IMR-90 (cell line): ENCODE results near the gene SPART. TPM values are rescaled to one million over a fixed set of nuclear protein-coding genes. Genes with fewer than 3 reads are reported as not detected.

ENCODE experiments used
- ATAC-seq: fragments of 200-7000 bp; cut with Tn5 transposase; 2 replicates; pipeline ENCODE4 v1.9.1; 2020; ENCODE audit warnings: low read depth, mild to moderate bottlenecking, moderate library complexity
- BruUV-seq: library from RNA; stranded (reverse); fragments of 400-500 nt; replicated peaks from 2 replicates; lab custom pipeline; 2021; lab: Mats Ljungman, UMichigan
- CTCF ChIA-PET: fragments of 300-600 bp; formaldehyde crosslinking; extraction: SDS; loops from one replicate; lab custom pipeline; 2021; ENCODE audit warnings: antibody characterized with exemption; lab: Yijun Ruan, JAX
- POLR2A ChIA-PET: fragments of 300-600 bp; sonication (Branson Sonifier 250); formaldehyde crosslinking; loops from one replicate; lab custom pipeline; 2022; ENCODE audit warnings: antibody characterized with exemption; ENCODE audit not compliant: unreplicated experiment; lab: Charles Lee
- DNase-seq: peaks from one replicate; pipeline ENCODE4 v3.0.0; 2013
- H2AFZ ChIP-seq: replicated peaks from 2 replicates; pipeline ENCODE3; 2013; ENCODE audit warnings: low read length, mild to moderate bottlenecking; ENCODE audit not compliant: poor library complexity
- H2AK5ac ChIP-seq: 2 replicates; pipeline ENCODE4 v1.6.1; 2013; ENCODE audit warnings: low read depth, low read length, inconsistent platforms
- H2AK9ac ChIP-seq: replicated peaks from 2 replicates; pipeline ENCODE3; 2013; ENCODE audit warnings: mild to moderate bottlenecking, low read depth, low read length, moderate library complexity; ENCODE audit not compliant: poor library complexity
- H2BK120ac ChIP-seq: 2 replicates; pipeline ENCODE4 v1.6.1; 2013; ENCODE audit warnings: low read depth, low read length, inconsistent platforms
- H2BK15ac ChIP-seq: 3 replicates; pipeline ENCODE4 v1.6.1; 2013; ENCODE audit warnings: low read depth, low read length, inconsistent platforms
- H2BK20ac ChIP-seq: 2 replicates; pipeline ENCODE4 v1.6.1; 2013; ENCODE audit warnings: low read depth, mild to moderate bottlenecking, inconsistent platforms, low read length, moderate library complexity
- H2BK5ac ChIP-seq: 2 replicates; pipeline ENCODE4 v1.6.1; 2013; ENCODE audit warnings: mild to moderate bottlenecking, low read depth, low read length, inconsistent platforms; ENCODE audit not compliant: poor library complexity, severe bottlenecking
- H3K14ac ChIP-seq: replicated peaks from 2 replicates; pipeline ENCODE4 v1.6.1; 2013; ENCODE audit warnings: low read depth, low read length, inconsistent platforms
- H3K18ac ChIP-seq: 2 replicates; pipeline ENCODE4 v1.6.1; 2013; ENCODE audit warnings: low read depth, low read length, control low read depth
- H3K23ac ChIP-seq: 2 replicates; pipeline ENCODE4 v1.6.1; 2013; ENCODE audit warnings: low read depth, low read length, inconsistent platforms
- H3K27ac ChIP-seq: 2 replicates; pipeline ENCODE4 v1.5.1; 2013; ENCODE audit warnings: mild to moderate bottlenecking, control low read depth, low read length; ENCODE audit not compliant: insufficient read depth
- H3K27me3 ChIP-seq: 2 replicates; pipeline ENCODE4 v1.6.1; 2013; ENCODE audit warnings: low read length; ENCODE audit not compliant: control insufficient read depth, insufficient read depth
- H3K36me3 ChIP-seq: 2 replicates; pipeline ENCODE4 v1.6.1; 2013; ENCODE audit warnings: low read length, mixed read lengths; ENCODE audit not compliant: control insufficient read depth, insufficient read depth
- H3K4ac ChIP-seq: 2 replicates; pipeline ENCODE4 v1.6.1; 2013; ENCODE audit warnings: low read depth, low read length, inconsistent platforms
- H3K4me1 ChIP-seq: 2 replicates; pipeline ENCODE4 v1.6.1; 2013; ENCODE audit warnings: low read length, mixed read lengths; ENCODE audit not compliant: control insufficient read depth, insufficient read depth
- H3K4me2 ChIP-seq: 2 replicates; pipeline ENCODE4 v1.6.1; 2013; ENCODE audit warnings: low read depth, mild to moderate bottlenecking, control low read depth, low read length, moderate library complexity
- H3K4me3 ChIP-seq: 2 replicates; pipeline ENCODE4 v1.5.1; 2013; ENCODE audit warnings: low read depth, mild to moderate bottlenecking, control low read depth, low read length, moderate library complexity; ENCODE audit not compliant: insufficient read depth
- H3K56ac ChIP-seq: 2 replicates; pipeline ENCODE4 v1.6.1; 2013; ENCODE audit warnings: low read length, inconsistent platforms; ENCODE audit not compliant: insufficient read depth; ENCODE audit errors: extremely low read depth
- H3K79me1 ChIP-seq, 2 experiments: 2 replicates each; pipeline ENCODE4 v1.6.1; 2013; ENCODE audit warnings: low read length in 2 of 2, inconsistent platforms in 1 of 2, low read depth in 1 of 2
- H3K9ac ChIP-seq: 2 replicates; pipeline ENCODE4 v1.6.1; 2013; ENCODE audit warnings: low read depth, low read length, control low read depth
- H3K9me1 ChIP-seq: 2 replicates; pipeline ENCODE4 v1.6.1; 2013; ENCODE audit warnings: low read length, inconsistent platforms; ENCODE audit not compliant: insufficient read depth
- H3K9me3 ChIP-seq: 2 replicates; pipeline ENCODE4 v1.6.1; 2013; ENCODE audit warnings: low read length; ENCODE audit not compliant: control insufficient read depth, insufficient read depth
- H4K20me1 ChIP-seq: 2 replicates; pipeline ENCODE4 v1.6.1; 2013; ENCODE audit warnings: low read length, inconsistent platforms; ENCODE audit not compliant: insufficient read depth
- H4K5ac ChIP-seq: 2 replicates; pipeline ENCODE4 v1.6.1; 2013; ENCODE audit warnings: mild to moderate bottlenecking, low read depth, low read length, control low read depth
- H4K8ac ChIP-seq, 2 experiments: 2 replicates each; pipeline ENCODE4 v1.6.1; 2013; ENCODE audit warnings: low read depth in 2 of 2, low read length in 2 of 2, control low read depth in 1 of 2, inconsistent platforms in 1 of 2
- H4K91ac ChIP-seq: 2 replicates; pipeline ENCODE4 v1.6.1; 2013; ENCODE audit warnings: low read depth, low read length, inconsistent platforms; ENCODE audit not compliant: insufficient read depth
- CEBPB ChIP-seq: IDR thresholded peaks from 2 replicates; pipeline ENCODE4 v1.6.1; 2012; ENCODE audit warnings: low read depth, low read length, improper control_type of control experiment
- CTCF ChIP-seq: conservative IDR thresholded peaks from 2 replicates; pipeline ENCODE4 v1.5.1; 2012; ENCODE audit warnings: mild to moderate bottlenecking, low read depth, low read length, improper control_type of control experiment
- ELK1 ChIP-seq: fragments of 150-350 bp; IDR thresholded peaks from 2 replicates; pipeline ENCODE4 v1.6.1; 2016; ENCODE audit warnings: low read depth, mild to moderate bottlenecking, low read length, moderate library complexity, borderline replicate concordance
- FOS ChIP-seq: fragments of 150-350 bp; IDR thresholded peaks from 2 replicates; pipeline ENCODE4 v1.6.1; 2016; ENCODE audit warnings: low read depth, low read length
- NFE2L2 ChIP-seq: fragments of 150-350 bp; IDR thresholded peaks from 2 replicates; pipeline ENCODE4 v1.6.1; 2016; ENCODE audit warnings: low read depth, mild to moderate bottlenecking, low read length
- POLR2A ChIP-seq: IDR thresholded peaks from 2 replicates; pipeline ENCODE4 v1.6.1; 2012; ENCODE audit warnings: mild to moderate bottlenecking, low read depth, low read length
- RAD21 ChIP-seq: IDR thresholded peaks from 2 replicates; pipeline ENCODE4 v1.6.1; 2012; ENCODE audit warnings: low read length, improper control_type of control experiment
- RCOR1 ChIP-seq: IDR thresholded peaks from 2 replicates; pipeline ENCODE4 v1.6.1; 2012; ENCODE audit warnings: mild to moderate bottlenecking, low read length, improper control_type of control experiment; ENCODE audit not compliant: insufficient replicate concordance
- RFX5 ChIP-seq: IDR thresholded peaks from 2 replicates; pipeline ENCODE4 v1.8.0; 2012; ENCODE audit warnings: low read depth, mild to moderate bottlenecking, low read length, moderate library complexity
- WGBS, 2 experiments: methylation state at CpG; one replicate each; pipeline versions ENCODE4 v1.1.5 to v1.1.7; 2013; ENCODE audit warnings: missing lambda C conversion rate in 2 of 2; ENCODE audit not compliant: insufficient read length in 1 of 2; ENCODE audit errors: extremely low coverage in 2 of 2; 5-methylcytosine and 5-hydroxymethylcytosine counted together
- dilution Hi-C: fragments of 300-500 bp; cut with HindIII; formaldehyde crosslinking; loops from one replicate; pipeline ENCODE4 v1.14.3; 2018; ENCODE audit warnings: low sequenced_read_pairs; ENCODE audit not compliant: unreplicated experiment
- in situ Hi-C: fragments of 300-500 bp; cut with MboI; formaldehyde crosslinking; loops from 3 replicates; pipeline ENCODE4 v1.14.3; 2019; ENCODE audit warnings: low sequenced_read_pairs, inconsistent platforms, mixed read lengths
- intact Hi-C: fragments of 100-400 bp; cut with micrococcal nuclease; formaldehyde crosslinking; loops from 2 replicates; pipeline ENCODE4 v1.10.0; 2022
- polyA plus RNA-seq, 3 experiments: library from polyadenylated mRNA; depleted of rRNA; stranded (reverse); fragments of >200 nt; gene quantifications; 2 replicates each; pipeline ENCODE4 v1.2.3, GENCODE V29; 2012; ENCODE audit warnings: low replicate concordance in 1 of 3
- total RNA-seq: library from RNA; depleted of rRNA; stranded (reverse); fragments of >200 nt; gene quantifications from 2 replicates; pipeline ENCODE4 v1.2.3, GENCODE V29; 2012

SPART gene
- total and polyA plus RNA-seq, 2 of the 4 experiments (the other 2 are of a cell fraction): 43.8 to 110 TPM

- H3K79me1 ChIP-seq: peaks cover 3 to 32% of the 10 kb centered on the region in 2 experiments; a peak in 3 of 4 replicates
- H2BK20ac ChIP-seq: no peak overlapping the region
- H2BK15ac ChIP-seq: peak overlapping the region; percentile 36; the same call in 1 of the 3 replicates
- intact Hi-C loops: loop anchor here (1.0 to 10.0 kb wide), 4 partner anchors 48 to 650 kb away; partner anchors contain the start of genes ALG5, CCDC169 and RFXAP
- DNase-seq: no peak
- peak overlapping the region; percentile 96 for H3K4ac ChIP-seq
- ChIA-PET CTCF (no interaction called here), POLR2A (interaction anchor here (1.3 kb wide), 1 partner anchor 14 kb away, joined by 3 read pairs; no protein-coding TSS in a partner anchor)
- peak overlapping the region; percentile 93 for H3K14ac ChIP-seq
- ATAC-seq: no peak
- H3K4me2 ChIP-seq: peak overlapping the region; percentile 88
- peak overlapping the region; percentile 54; the same call in 1 of the 2 replicates for H4K5ac ChIP-seq
- peak overlapping the region; percentile 98 for H3K9ac ChIP-seq
- no peaks in the 10 kb centered on the region for H3K27me3 ChIP-seq
- dilution Hi-C loops: no loop called here
- H3K9me3 ChIP-seq: no peaks in the 10 kb centered on the region
- peaks cover 5% of the 10 kb centered on the region; the same call in 1 of the 2 replicates for H3K4me1 ChIP-seq
- peak overlapping the region; percentile 27; the same call in 1 of the 2 replicates for H2BK120ac ChIP-seq
- peaks cover 5% of the 10 kb centered on the region for H3K9me1 ChIP-seq
- peak overlapping the region; percentile 46 for H3K18ac ChIP-seq
- peak overlapping the region; percentile 62 for H3K56ac ChIP-seq
- peak overlapping the region; percentile 96 for H3K27ac ChIP-seq
- H4K8ac ChIP-seq: peak overlapping the region; percentile 1 to 98; a peak in 2 of 4 replicates
- 0% methylated on average over 1 of the region's 14 CpGs; no CpG with 5 or more reads in 1 of the 2 experiments for WGBS, 2 experiments
- H2BK5ac ChIP-seq: peak overlapping the region; percentile 93
- H2AK5ac ChIP-seq: peak overlapping the region; percentile 22
- TF ChIP-seq NFE2L2: no peak
- no peak for TF ChIP-seq RAD21
- TF ChIP-seq FOS: no peak
- no peak for TF ChIP-seq POLR2A
- no peak for TF ChIP-seq CEBPB
- TF ChIP-seq RCOR1: no peak
- no peak for TF ChIP-seq ELK1
- TF ChIP-seq CTCF: no peak
- no peak for TF ChIP-seq RFX5
- H2AFZ ChIP-seq: no peak overlapping the region
- H3K36me3 ChIP-seq: no peaks in the 10 kb centered on the region
- peak overlapping the region; percentile 82 for H3K4me3 ChIP-seq
- BruUV-seq: TSS peak; percentile 52
- H2AK9ac ChIP-seq: no peak overlapping the region
- in situ Hi-C loops: loop anchor here (25.0 kb wide), 1 partner anchor 642 kb away; the partner anchor contains the start of gene ALG5
- peak overlapping the region; percentile 83; the same call in 1 of the 2 replicates for H3K23ac ChIP-seq
- 0 out of 2 replicates have a peak overlapping the region, but pooled peaks have one; percentile 18 for H4K91ac ChIP-seq
- H4K20me1 ChIP-seq: peaks cover 27% of the 10 kb centered on the region
Measured at GRCh38 chr13:36344886-36345437, 1.2 kb downstream of the SPART start.
